Activated CD4-positive, alpha-beta T cell treated with anti-CD3 and anti-CD28 coated beads, Interleukin-2, amount 10 ng/mL, durations not matched to agents 7 days and 5 days (primary cell): Measurements from ENCODE around the gene VDAC1. TPM values are rescaled to one million over a fixed set of nuclear protein-coding genes. Genes with fewer than 3 reads are reported as not detected.
A peak's percentile ranks its signal among the peaks of the same experiment; 100 is the strongest.

ENCODE experiments used
- CTCF ChIA-PET: fragments of 350-600 bp; sonication (Branson Sonifier 250); formaldehyde crosslinking; loops from one replicate; lab custom pipeline; 2021; ENCODE audit warnings: antibody characterized with exemption; lab: Charles Lee
- POLR2A ChIA-PET: fragments of 350-600 bp; sonication (Branson Sonifier 250); formaldehyde crosslinking; loops from one replicate; lab custom pipeline; 2021; ENCODE audit warnings: antibody characterized with exemption; lab: Charles Lee
- DNase-seq: peaks from one replicate; pipeline ENCODE4 v3.0.0-alpha.2; 2020
- H3K27ac Mint-ChIP-seq: one replicate; pipeline ENCODE4 v1.8.0; 2021; ENCODE audit warnings: mild to moderate bottlenecking, moderate library complexity, mixed read lengths
- H3K27me3 Mint-ChIP-seq: one replicate; pipeline ENCODE4 v1.8.0; 2021; ENCODE audit warnings: mixed read lengths
- H3K36me3 Mint-ChIP-seq: one replicate; pipeline ENCODE4 v1.8.0; 2021; ENCODE audit warnings: low read depth, mixed read lengths
- H3K4me1 Mint-ChIP-seq: one replicate; pipeline ENCODE4 v1.8.0; 2021; ENCODE audit warnings: mixed read lengths
- H3K4me3 Mint-ChIP-seq: one replicate; pipeline ENCODE4 v1.8.0; 2021; ENCODE audit warnings: mild to moderate bottlenecking, moderate library complexity, mixed read lengths
- H3K9me3 Mint-ChIP-seq: one replicate; pipeline ENCODE4 v1.8.0; 2021; ENCODE audit warnings: mixed read lengths
- total RNA-seq, 2 experiments: library from RNA; stranded (reverse); gene quantifications; one replicate each; pipeline ENCODE4 v1.2.3, GENCODE V29; 2021

Gene VDAC1
- total RNA-seq, 2 experiments from 2014 or later, result 184 to 208 TPM

DNA sequence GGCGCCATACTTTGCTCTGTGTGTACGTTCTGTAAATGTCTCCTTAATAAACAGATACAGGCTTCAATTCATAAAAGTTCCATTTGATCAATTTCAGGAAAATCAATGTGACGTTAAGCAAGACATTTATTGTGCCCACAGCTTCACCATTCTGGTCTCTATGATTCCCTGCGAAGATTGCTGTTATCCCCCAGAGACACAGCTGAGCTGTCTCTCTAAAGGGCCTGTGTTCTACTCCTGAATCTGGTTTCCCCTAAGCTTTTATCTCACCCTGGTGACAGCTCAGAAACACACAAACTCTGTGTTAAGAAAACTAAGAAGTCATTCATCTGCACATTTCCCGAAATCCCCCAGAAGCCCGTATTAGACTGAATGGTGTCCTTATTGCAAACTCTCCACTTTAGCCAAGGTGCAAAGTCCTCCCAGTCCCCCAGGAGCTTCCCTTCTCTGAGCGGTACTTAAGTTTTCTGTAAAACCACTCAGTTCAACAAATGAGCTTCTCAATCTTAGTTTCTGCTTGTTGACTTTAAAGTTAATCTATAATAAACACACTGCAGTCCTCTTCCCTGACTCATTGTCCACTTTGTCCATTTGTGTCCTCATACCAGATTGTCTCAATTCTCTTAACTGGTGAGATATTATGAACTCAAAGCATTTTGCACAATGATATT, 35.0 kb downstream of the VDAC1 start:
- Mint-ChIP-seq H3K9me3 (peaks cover 3% of the 10 kb centered on the region), H3K27me3 (no peaks in the 10 kb centered on the region), H3K4me3 (peak overlapping the region; percentile 94), H3K36me3 (peaks cover 25% of the 10 kb centered on the region), H3K4me1 (peaks cover 36% of the 10 kb centered on the region), H3K27ac (peak overlapping the region; percentile 97)
- ChIA-PET POLR2A (no interaction called here), CTCF (interaction anchor here (0.5 to 2.8 kb wide), 5 partner anchors 9 to 920 kb away, joined by 3 to 19 read pairs (median 5); no protein-coding TSS in a partner anchor)
- DNase-seq, result no peak

DNA sequence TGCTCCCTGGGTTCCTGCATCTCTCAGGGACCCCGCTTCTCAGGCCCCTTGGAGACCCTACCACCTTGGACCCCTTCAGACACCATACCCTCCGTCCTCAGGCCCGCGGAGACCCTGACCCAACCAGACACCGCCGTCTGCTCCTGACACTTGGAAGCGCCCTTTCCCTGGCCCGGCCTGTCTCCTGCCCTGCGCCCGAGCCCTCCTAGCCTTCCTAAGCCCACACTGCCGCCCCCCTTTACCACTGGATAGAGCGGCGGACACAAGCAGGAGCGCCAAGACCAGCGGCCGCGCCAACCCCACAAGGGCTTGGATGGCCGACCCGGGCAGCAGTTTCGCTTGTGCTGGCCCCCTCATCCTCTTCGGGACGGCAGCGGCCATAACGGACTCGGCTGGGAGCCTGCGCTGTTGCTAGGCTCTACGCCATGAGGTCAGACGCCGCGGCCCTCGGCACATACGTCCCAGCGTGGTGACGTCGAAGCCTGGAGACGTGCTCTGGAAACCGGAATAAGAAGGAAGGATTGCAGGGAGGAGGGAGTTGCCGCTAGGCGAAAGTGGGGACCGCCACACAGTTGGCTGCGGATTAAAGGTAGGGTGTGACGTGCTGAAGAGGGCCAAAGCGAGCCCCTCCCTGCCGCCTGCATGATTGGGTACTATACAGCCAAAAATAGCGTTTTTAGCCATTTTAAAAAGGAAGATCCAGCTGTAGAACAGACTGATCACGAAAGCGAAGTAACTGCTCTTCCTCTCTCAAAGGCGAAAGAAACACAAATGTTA, 36.4 kb downstream of the VDAC1 start, which contains the start of gene C5orf15:
C5orf15 (minus strand) TSS at position 422 of the 777 bp plus-strand sequence; CDS start at position 381, 41 bp downstream.
- Mint-ChIP-seq H3K27me3 (no peaks in the 10 kb centered on the region), H3K36me3 (peaks cover 29% of the 10 kb centered on the region), H3K9me3 (peaks cover 6% of the 10 kb centered on the region), H3K4me3 (peak within 1 kb of the TSS; percentile 94), H3K27ac (peak within 1 kb of the TSS; percentile 97), H3K4me1 (peaks cover 48% of the 10 kb centered on the region)
- peak; percentile 96 for DNase-seq
- CTCF ChIA-PET, result interaction anchor here (1.7 to 2.8 kb wide), 2 partner anchors 11 to 28 kb away, joined by 8 to 19 read pairs; no protein-coding TSS in a partner anchor
- POLR2A ChIA-PET, result interaction anchor here (0.6 kb wide), 1 partner anchor 591 kb away, joined by 3 read pairs; no protein-coding TSS in a partner anchor

DNA sequence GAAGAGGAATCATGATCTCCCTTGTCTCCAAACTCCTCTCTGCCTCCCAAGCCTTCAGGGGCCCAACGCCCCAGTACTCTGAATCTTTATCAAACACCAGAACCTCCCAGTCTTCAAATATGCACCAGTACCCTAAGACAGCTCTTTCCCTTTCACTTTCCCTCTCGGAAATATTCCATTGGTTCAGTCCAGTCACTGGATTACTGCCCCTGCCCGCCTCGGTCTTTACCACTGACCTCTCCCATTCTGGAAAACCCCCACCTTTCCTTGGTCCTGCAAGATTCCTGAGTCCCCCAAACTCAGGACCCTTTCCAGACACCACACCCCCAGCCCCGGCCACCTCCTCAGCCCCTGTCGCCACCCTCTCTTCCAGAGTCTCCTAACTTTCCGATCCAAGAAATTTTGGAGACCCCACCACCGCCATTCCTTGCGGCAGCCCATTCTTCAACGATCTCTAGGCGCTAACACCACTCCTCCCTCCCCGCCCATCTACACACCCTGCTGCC, 37.0 kb downstream of the VDAC1 start:
- Mint-ChIP-seq H3K36me3 (peaks cover 32% of the 10 kb centered on the region), H3K27ac (peak overlapping the region; percentile 97), H3K4me3 (peak overlapping the region; percentile 94), H3K27me3 (no peaks in the 10 kb centered on the region), H3K9me3 (peaks cover 8% of the 10 kb centered on the region), H3K4me1 (peaks cover 55% of the 10 kb centered on the region)
- CTCF ChIA-PET, result interaction anchor here (1.6 kb wide), 1 partner anchor 9 kb away, joined by 5 read pairs; no protein-coding TSS in a partner anchor
- peak; percentile 26 for DNase-seq
- POLR2A ChIA-PET, result no interaction called here

DNA sequence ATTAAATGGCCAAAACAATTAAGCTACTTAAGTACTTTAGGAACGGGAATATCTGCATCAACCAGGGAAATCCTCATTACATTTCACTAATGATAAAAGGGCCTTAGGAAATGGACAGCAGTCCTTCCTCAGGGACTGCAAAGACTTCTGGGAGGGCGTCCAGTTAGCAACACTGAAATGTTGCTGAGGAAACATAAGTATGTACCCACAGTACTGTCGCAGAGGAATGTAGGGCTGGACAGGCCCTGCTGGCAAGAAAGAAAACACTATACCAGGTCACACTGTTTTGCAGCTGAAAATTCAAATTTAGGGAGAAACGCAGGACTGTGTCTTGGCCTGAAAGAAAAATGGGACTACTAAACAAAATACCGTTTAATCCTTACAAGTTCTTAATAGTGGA, 37.7 kb downstream of the VDAC1 start:
- peak overlapping the region; percentile 94 for H3K4me3 Mint-ChIP-seq
- H3K27me3 Mint-ChIP-seq, result no peaks in the 10 kb centered on the region
- H3K4me1 Mint-ChIP-seq, result peaks cover 61% of the 10 kb centered on the region
- ChIA-PET CTCF (interaction anchor here (0.6 to 1.6 kb wide), 3 partner anchors 10 to 680 kb away, joined by 3 to 5 read pairs (median 5); no protein-coding TSS in a partner anchor), POLR2A (no interaction called here)
- peaks cover 32% of the 10 kb centered on the region for H3K36me3 Mint-ChIP-seq
- H3K27ac Mint-ChIP-seq, result peak overlapping the region; percentile 34
- peaks cover 8% of the 10 kb centered on the region for H3K9me3 Mint-ChIP-seq
- DNase-seq, result no peak

DNA sequence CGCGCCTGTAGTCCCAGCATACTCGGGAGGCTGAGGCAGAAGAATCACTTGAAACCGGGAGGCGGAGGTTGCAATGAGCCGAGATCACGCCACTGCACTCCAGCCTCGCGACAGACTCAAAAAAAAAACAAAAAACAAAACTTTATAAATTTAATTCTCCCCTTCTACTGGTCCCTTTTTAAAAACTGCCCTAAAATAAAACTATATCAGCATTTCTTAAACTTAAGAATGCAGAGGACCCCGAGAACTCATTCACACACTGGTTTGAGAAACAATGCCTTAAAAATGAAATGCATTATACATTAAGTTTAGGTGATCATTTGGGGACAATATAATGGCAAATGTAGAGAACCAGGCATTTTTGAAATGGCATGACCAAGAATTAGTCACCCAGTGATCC, 38.7 kb downstream of the VDAC1 start:
- H3K9me3 Mint-ChIP-seq, result peaks cover 8% of the 10 kb centered on the region
- H3K4me3 Mint-ChIP-seq, result no peak overlapping the region
- H3K27me3 Mint-ChIP-seq, result no peaks in the 10 kb centered on the region
- H3K4me1 Mint-ChIP-seq, result peaks cover 61% of the 10 kb centered on the region
- POLR2A ChIA-PET, result no interaction called here
- no peak for DNase-seq
- CTCF ChIA-PET, result interaction anchor here (0.8 to 1.6 kb wide), 2 partner anchors 11 to 19 kb away, joined by 3 to 5 read pairs; no protein-coding TSS in a partner anchor
- peaks cover 29% of the 10 kb centered on the region for H3K36me3 Mint-ChIP-seq
- no peak overlapping the region for H3K27ac Mint-ChIP-seq

DNA sequence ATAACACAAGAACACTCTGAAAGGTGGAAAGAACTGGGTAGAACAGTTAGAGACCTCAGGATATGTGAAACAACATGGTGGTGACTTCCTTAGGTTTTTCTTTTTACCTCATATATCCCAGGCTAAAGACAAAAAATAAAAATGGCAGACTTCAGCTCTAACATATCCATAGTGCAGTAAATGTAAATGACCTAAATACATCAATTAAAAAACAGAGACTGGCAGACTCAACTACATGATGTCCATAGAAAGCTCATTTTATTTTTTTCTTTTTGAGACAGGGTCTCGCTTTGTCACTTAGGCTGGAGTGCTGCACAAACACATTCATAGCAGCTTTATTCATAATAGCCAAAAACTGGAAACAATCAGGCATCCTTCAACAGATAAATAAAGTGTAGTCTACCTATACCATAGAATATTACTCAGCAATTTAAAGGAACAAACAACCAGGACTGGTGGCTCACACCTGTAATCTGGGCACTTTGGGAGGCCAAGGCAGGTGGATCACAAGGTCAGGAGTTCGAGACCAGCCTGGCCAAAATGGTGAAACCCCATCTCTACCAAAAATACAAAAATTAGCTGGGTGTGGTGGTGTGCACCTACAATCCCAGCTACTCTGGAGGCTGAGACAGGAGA, 41.2 kb downstream of the VDAC1 start:
- Mint-ChIP-seq H3K9me3 (peaks cover 8% of the 10 kb centered on the region), H3K4me1 (peaks cover 61% of the 10 kb centered on the region), H3K27ac (peak overlapping the region; percentile 11), H3K27me3 (no peaks in the 10 kb centered on the region), H3K4me3 (no peak overlapping the region), H3K36me3 (peaks cover 36% of the 10 kb centered on the region)
- ChIA-PET CTCF (interaction anchor here (0.5 to 2.2 kb wide), 2 partner anchors 10 to 298 kb away, joined by 4 to 10 read pairs; no protein-coding TSS in a partner anchor), POLR2A (no interaction called here)
- no peak for DNase-seq

DNA sequence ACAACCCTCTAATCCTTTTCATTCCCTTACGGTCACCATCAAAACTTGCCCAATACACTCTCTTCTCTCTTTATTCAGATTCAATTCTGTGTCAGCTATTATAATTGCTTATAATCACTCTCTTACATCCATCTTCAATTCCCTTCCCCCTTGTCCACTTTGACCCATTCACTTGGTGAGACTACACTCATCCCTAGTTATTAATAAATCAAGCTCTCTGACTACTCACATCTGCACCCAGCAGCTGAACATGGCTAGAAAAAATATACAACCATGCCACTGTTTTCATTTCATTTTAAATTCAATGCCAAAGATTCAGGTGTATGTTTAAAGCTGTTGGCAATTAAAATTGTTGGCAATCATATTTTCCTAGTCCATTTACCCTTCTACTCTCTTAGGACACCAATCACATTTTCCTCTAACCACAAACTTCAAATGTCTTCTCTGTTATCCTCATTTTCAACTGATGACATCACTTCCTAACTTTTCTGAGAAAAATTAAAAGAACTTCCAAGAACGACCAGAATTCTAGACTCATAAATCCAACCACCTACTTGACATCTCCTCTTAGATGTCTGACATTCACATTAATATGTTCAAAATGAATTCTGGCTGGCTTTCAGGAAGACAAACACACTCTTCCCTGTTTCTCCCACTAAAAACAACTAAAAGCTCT, 41.8 kb downstream of the VDAC1 start:
- ChIA-PET POLR2A (no interaction called here), CTCF (interaction anchor here (0.5 to 2.2 kb wide), 3 partner anchors 9 to 1262 kb away, joined by 3 to 10 read pairs (median 4); no protein-coding TSS in a partner anchor)
- peaks cover 8% of the 10 kb centered on the region for H3K9me3 Mint-ChIP-seq
- peaks cover 36% of the 10 kb centered on the region for H3K36me3 Mint-ChIP-seq
- H3K4me3 Mint-ChIP-seq, result no peak overlapping the region
- peaks cover 58% of the 10 kb centered on the region for H3K4me1 Mint-ChIP-seq
- peak overlapping the region; percentile 11 for H3K27ac Mint-ChIP-seq
- H3K27me3 Mint-ChIP-seq, result no peaks in the 10 kb centered on the region
- no peak for DNase-seq

DNA sequence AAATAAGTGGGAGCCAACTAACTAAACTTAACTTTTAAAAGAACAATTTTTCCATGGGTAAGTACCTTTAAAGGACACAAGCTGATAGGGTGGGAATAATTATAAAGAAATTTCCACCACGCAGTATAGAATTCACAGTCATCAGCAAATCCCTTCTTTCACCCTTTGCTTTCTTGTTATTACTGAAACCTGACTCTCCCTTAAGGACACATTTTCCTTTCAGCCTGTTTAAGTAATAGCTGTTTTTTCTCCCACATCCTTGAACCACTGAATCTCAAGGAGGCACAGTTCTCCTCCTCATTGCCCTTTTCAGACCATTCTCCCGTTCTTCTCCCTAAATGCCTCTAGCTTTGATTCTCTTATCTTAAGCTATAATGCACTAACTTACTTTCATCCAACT, 42.6 kb downstream of the VDAC1 start:
- H3K9me3 Mint-ChIP-seq, result peaks cover 8% of the 10 kb centered on the region
- peaks cover 57% of the 10 kb centered on the region for H3K4me1 Mint-ChIP-seq
- POLR2A ChIA-PET, result no interaction called here
- DNase-seq, result no peak
- no peak overlapping the region for H3K27ac Mint-ChIP-seq
- H3K4me3 Mint-ChIP-seq, result no peak overlapping the region
- H3K36me3 Mint-ChIP-seq, result peaks cover 42% of the 10 kb centered on the region
- H3K27me3 Mint-ChIP-seq, result no peaks in the 10 kb centered on the region
- CTCF ChIA-PET, result interaction anchor here (0.6 to 2.2 kb wide), 3 partner anchors 8 to 1261 kb away, joined by 3 to 10 read pairs (median 3); no protein-coding TSS in a partner anchor

DNA sequence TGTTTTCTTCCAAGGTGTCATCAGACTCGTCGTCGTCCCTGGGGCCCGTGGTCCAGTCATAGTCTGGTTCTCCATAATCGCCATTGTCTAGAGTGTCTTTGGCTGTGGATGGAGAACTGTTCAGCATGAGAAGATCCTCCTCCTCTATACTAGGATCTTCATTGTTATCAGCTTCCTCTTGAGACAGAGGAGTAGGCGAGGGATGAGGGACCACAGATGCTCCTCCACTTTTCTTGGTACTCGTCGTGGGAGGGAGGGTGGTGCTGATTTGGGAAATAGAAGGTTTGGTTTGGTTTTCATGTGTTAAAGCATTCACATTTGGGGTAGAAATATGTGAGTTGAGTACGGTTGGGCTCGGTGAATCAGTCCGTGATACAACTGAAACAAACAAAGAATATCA, 45.1 kb downstream of the VDAC1 start:
- Mint-ChIP-seq H3K4me3 (no peak overlapping the region), H3K4me1 (peaks cover 44% of the 10 kb centered on the region), H3K9me3 (peaks cover 5% of the 10 kb centered on the region), H3K27ac (no peak overlapping the region), H3K36me3 (peaks cover 50% of the 10 kb centered on the region), H3K27me3 (no peaks in the 10 kb centered on the region)
- CTCF ChIA-PET, result no interaction called here
- POLR2A ChIA-PET, result no interaction called here
- DNase-seq, result no peak

DNA sequence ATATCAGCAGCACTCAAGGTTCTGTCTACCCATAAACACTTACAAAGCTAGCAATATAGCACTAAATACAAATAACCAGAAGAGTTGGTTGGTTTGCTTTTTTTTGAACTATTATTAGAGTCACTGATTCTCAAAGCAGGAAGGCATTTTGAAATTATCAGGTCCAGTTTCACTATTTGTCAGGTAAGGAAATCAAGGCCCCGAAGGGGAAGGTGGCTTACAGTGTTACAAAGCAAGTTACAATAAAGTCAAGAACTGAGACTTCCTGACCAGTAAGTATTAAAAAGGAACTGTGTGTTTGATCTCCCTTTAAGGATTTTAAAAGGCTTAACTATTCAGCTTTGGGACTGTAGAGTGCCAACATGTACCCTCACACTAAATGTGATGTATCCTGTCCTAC, 47.2 kb downstream of the VDAC1 start:
- no peaks in the 10 kb centered on the region for H3K9me3 Mint-ChIP-seq
- CTCF ChIA-PET, result no interaction called here
- POLR2A ChIA-PET, result interaction anchor here (0.7 kb wide), 1 partner anchor 11 kb away, joined by 3 read pairs; no protein-coding TSS in a partner anchor
- H3K4me1 Mint-ChIP-seq, result peaks cover 25% of the 10 kb centered on the region
- peaks cover 39% of the 10 kb centered on the region for H3K36me3 Mint-ChIP-seq
- H3K4me3 Mint-ChIP-seq, result no peak overlapping the region
- no peak for DNase-seq
- H3K27me3 Mint-ChIP-seq, result no peaks in the 10 kb centered on the region
- no peak overlapping the region for H3K27ac Mint-ChIP-seq

DNA sequence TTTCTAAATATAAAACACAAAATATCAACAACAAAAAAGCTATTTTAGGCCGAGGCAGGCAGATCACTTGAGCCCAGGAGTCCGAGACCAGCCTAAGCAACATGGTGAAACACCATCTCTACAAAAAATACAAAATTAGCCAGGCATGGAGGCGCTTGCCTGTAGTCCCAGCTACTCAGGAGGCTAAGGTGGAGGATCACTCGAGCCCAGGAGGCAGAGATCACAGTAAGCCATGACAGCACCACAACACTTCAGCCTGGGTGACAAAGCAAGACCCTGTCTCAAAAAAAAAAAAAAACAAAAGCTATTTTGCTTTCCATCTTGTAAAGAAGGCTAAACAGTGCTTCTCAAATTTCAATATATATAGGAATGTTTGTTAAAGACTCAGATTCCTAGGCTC, 47.7 kb downstream of the VDAC1 start:
- DNase-seq, result no peak
- H3K27me3 Mint-ChIP-seq, result no peaks in the 10 kb centered on the region
- H3K4me3 Mint-ChIP-seq, result no peak overlapping the region
- ChIA-PET POLR2A (interaction anchor here (0.7 kb wide), 1 partner anchor 10 kb away, joined by 3 read pairs; no protein-coding TSS in a partner anchor), CTCF (no interaction called here)
- no peak overlapping the region for H3K27ac Mint-ChIP-seq
- H3K4me1 Mint-ChIP-seq, result peaks cover 20% of the 10 kb centered on the region
- peaks cover 36% of the 10 kb centered on the region for H3K36me3 Mint-ChIP-seq
- no peaks in the 10 kb centered on the region for H3K9me3 Mint-ChIP-seq
